Calu3 (cell line): ENCODE results near the gene ARHGAP26. TPM values are rescaled to one million over a fixed set of nuclear protein-coding genes. Genes with fewer than 3 reads are reported as not detected.

Source experiments
- BruUV-seq: library from RNA; stranded (reverse); fragments of 400-500 nt; replicated peaks from 2 replicates; lab custom pipeline; 2021; lab: Mats Ljungman, UMichigan
- CTCF ChIA-PET: fragments of 300-600 bp; sonication (Branson Sonifier 250); formaldehyde crosslinking; loops from one replicate; lab custom pipeline; 2022; ENCODE audit warnings: antibody characterized with exemption; lab: Charles Lee
- DNase-seq: peaks from one replicate; pipeline ENCODE4 v3.0.0; 2022
- H3K27ac Mint-ChIP-seq: one replicate; pipeline ENCODE4 v1.8.0; 2022; ENCODE audit warnings: mixed read lengths; ENCODE audit not compliant: unreplicated experiment
- H3K27me3 Mint-ChIP-seq: one replicate; pipeline ENCODE4 v1.8.0; 2022; ENCODE audit warnings: mixed read lengths; ENCODE audit not compliant: unreplicated experiment
- H3K36me3 Mint-ChIP-seq: one replicate; pipeline ENCODE4 v1.8.0; 2022; ENCODE audit warnings: mild to moderate bottlenecking, moderate library complexity, mixed read lengths; ENCODE audit not compliant: insufficient read depth, unreplicated experiment
- H3K4me1 Mint-ChIP-seq: one replicate; pipeline ENCODE4 v1.8.0; 2022; ENCODE audit warnings: mild to moderate bottlenecking, low read depth, mixed read lengths; ENCODE audit not compliant: unreplicated experiment
- H3K4me3 Mint-ChIP-seq: one replicate; pipeline ENCODE4 v1.8.0; 2022; ENCODE audit warnings: mild to moderate bottlenecking, low read depth, moderate library complexity, mixed read lengths; ENCODE audit not compliant: unreplicated experiment
- H3K9me3 Mint-ChIP-seq: one replicate; pipeline ENCODE4 v1.8.0; 2022; ENCODE audit warnings: low read depth, mixed read lengths; ENCODE audit not compliant: unreplicated experiment
- intact Hi-C: fragments of 100-400 bp; cut with micrococcal nuclease; formaldehyde crosslinking; loops from one replicate; pipeline ENCODE4 v1.10.0; 2022; ENCODE audit not compliant: unreplicated experiment
- total RNA-seq: library from RNA; stranded (reverse); gene quantifications from 2 replicates; pipeline ENCODE4 v1.2.3, GENCODE V29; 2022
- TF ChIP-seq, protein P1 (sequence below): fragments of 200-600 bp; IDR thresholded peaks from one replicate; pipeline ENCODE4 v1.8.0; 2022; ENCODE audit warnings: antibody characterized with exemption; ENCODE audit not compliant: unreplicated experiment

ARHGAP26 gene
- total RNA-seq, 1 experiment from 2014 or later = 118 TPM

DNA sequence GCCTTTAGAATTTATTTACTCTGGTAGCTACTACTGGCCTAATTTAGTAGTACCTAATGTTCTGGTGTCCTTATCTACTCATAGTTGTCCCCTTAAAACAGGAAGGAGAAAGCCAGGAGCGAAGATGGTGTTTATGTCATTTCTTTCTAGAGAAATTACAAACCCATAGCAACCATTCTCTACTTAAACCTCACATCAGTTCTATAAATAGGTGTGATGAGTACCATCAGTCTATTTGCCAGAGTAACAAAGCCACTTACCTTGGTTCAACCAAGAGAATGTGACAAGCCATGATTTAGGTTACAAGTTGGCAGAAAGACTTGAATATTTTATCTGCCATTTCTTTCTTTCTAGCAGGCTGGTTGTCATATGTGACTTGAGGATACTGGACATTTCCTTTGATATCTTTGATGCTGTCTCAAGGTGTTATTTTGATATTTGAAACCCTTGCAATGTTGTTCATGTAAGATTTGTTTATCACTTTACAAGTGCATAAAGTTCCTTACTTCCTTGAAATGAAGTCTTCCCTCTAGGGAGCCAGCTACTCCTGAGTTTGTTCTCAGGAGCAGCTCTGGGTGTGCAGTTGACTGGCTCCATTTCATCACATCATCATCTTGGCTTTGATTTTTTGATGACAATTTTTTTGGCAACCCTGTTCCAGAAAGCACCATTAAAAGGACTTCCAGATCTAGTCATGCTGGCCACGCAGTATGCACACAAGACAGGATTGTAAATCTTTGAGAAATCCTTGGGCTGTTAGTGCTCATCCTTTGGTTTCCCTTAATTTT is 286.8 kb downstream of the ARHGAP26 start:
- CTCF ChIA-PET = no interaction called here
- Mint-ChIP-seq H3K9me3 (no peaks in the 10 kb centered on the region), H3K4me1 (peaks cover 18% of the 10 kb centered on the region), H3K27ac (no peak overlapping the region), H3K36me3 (peaks cover 43% of the 10 kb centered on the region), H3K27me3 (no peaks in the 10 kb centered on the region), H3K4me3 (no peak overlapping the region)
- no TSS peak for BruUV-seq
- intact Hi-C loops = no loop called here
- TF ChIP-seq, protein P1, sequence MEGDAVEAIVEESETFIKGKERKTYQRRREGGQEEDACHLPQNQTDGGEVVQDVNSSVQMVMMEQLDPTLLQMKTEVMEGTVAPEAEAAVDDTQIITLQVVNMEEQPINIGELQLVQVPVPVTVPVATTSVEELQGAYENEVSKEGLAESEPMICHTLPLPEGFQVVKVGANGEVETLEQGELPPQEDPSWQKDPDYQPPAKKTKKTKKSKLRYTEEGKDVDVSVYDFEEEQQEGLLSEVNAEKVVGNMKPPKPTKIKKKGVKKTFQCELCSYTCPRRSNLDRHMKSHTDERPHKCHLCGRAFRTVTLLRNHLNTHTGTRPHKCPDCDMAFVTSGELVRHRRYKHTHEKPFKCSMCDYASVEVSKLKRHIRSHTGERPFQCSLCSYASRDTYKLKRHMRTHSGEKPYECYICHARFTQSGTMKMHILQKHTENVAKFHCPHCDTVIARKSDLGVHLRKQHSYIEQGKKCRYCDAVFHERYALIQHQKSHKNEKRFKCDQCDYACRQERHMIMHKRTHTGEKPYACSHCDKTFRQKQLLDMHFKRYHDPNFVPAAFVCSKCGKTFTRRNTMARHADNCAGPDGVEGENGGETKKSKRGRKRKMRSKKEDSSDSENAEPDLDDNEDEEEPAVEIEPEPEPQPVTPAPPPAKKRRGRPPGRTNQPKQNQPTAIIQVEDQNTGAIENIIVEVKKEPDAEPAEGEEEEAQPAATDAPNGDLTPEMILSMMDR = no peak
- DNase-seq = no peak

GRCh38 chr5:143057580-143057999 is 287.4 kb downstream of the ARHGAP26 start:
- H3K4me3 Mint-ChIP-seq = no peak overlapping the region
- intact Hi-C loops = no loop called here

DNA sequence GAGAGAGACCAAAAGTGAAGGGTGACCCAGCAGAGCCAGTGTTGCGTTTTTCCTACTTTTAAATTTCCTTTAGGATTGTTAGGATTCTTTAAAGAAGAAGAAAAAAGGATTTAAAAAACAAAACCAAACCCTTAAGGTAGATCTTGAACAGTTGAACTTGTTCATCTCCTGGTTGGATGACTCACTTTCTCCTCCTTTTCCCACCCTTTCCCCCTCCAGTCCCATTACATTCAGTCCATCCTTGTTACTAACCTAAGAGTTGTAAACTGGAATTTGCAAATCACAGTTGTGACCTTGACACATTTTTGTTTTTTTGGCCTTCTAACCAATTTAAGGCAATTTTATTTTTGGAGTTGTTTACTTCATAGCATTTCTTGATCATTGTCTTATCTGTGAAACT is 289.2 kb downstream of the ARHGAP26 start:
- intact Hi-C loops = no loop called here
- Mint-ChIP-seq H3K4me3 (no peak overlapping the region), H3K27me3 (no peaks in the 10 kb centered on the region), H3K9me3 (no peaks in the 10 kb centered on the region), H3K36me3 (peaks cover 56% of the 10 kb centered on the region), H3K27ac (no peak overlapping the region), H3K4me1 (peaks cover 27% of the 10 kb centered on the region)
- TF ChIP-seq, protein P1 = no peak
- CTCF ChIA-PET = no interaction called here
- BruUV-seq = no TSS peak
- no peak for DNase-seq

More at GRCh38 chr5:143057580-143057999, 287.4 kb downstream of the ARHGAP26 start:
- DNase-seq = no peak
- Mint-ChIP-seq H3K4me1 (peaks cover 18% of the 10 kb centered on the region), H3K9me3 (no peaks in the 10 kb centered on the region), H3K27me3 (no peaks in the 10 kb centered on the region), H3K27ac (no peak overlapping the region), H3K36me3 (peaks cover 47% of the 10 kb centered on the region)
- BruUV-seq = no TSS peak
- CTCF ChIA-PET = no interaction called here
- TF ChIP-seq, protein P1 = no peak

GRCh38 chr5:143059976-143060765 is 290.0 kb downstream of the ARHGAP26 start:
- Mint-ChIP-seq H3K9me3 (no peaks in the 10 kb centered on the region), H3K36me3 (peaks cover 54% of the 10 kb centered on the region), H3K27ac (peak overlapping the region; percentile 50), H3K4me3 (no peak overlapping the region), H3K4me1 (peaks cover 27% of the 10 kb centered on the region), H3K27me3 (no peaks in the 10 kb centered on the region)
- DNase-seq = no peak
- TF ChIP-seq, protein P1 = no peak
- CTCF ChIA-PET = no interaction called here
- intact Hi-C loops = no loop called here
- BruUV-seq = no TSS peak
